K562 (cell line): ENCODE measurements around the gene SNAPC5. TPM values are rescaled to one million over a fixed set of nuclear protein-coding genes. Genes with fewer than 3 reads are reported as not detected.

ENCODE experiments used
- ATAC-seq: fragments of 200-7000 bp; cut with Tn5 transposase; 3 replicates; pipeline ENCODE4 v1.9.1; 2020; ENCODE audit warnings: moderate library complexity
- BruUV-seq: library from RNA; stranded (reverse); fragments of 400-500 nt; replicated peaks from 2 replicates; lab custom pipeline; 2021; lab: Mats Ljungman, UMichigan
- CTCF ChIA-PET: fragments of 300-600 bp; formaldehyde crosslinking; extraction: SDS; loops from one replicate; lab custom pipeline; 2021; ENCODE audit warnings: low intra/inter-chr PET ratio; lab: Yijun Ruan, JAX
- POLR2A ChIA-PET: fragments of 300-600, 350-650 bp; sonication (Branson Sonifier 250); formaldehyde crosslinking; extraction: SDS; loops from one replicate; lab custom pipeline; 2021; ENCODE audit warnings: antibody characterized with exemption, inconsistent platforms; lab: Yijun Ruan, JAX
- DNase-seq, 4 experiments: peaks; one replicate each; pipeline versions ENCODE4 v3.0.0 to v3.0.0-alpha.2; 2011 to 2018; ENCODE audit warnings: low spot score in 3 of 4, mixed read lengths in 3 of 4; ENCODE audit errors: extremely low read depth in 1 of 4
- FAIRE-seq: peaks from 2 replicates; lab custom pipeline; 2011; peaks lifted over from hg19 to GRCh38; lab: Jason Lieb, UNC
- H2AFZ ChIP-seq: 2 replicates; pipeline ENCODE4 v1.6.0; 2011; ENCODE audit warnings: low read depth, low read length, control low read depth, inconsistent platforms
- H3K27ac ChIP-seq: fragments of 200-600 bp; 3 replicates; pipeline ENCODE4 v1.8.0; 2011; ENCODE audit warnings: low read depth, mild to moderate bottlenecking, control low read depth, inconsistent platforms, low read length, moderate library complexity, mixed read lengths; ENCODE audit errors: extremely low read depth
- H3K27me3 ChIP-seq, 2 experiments: fragments of 300-600 bp in 1 of 2; 2 replicates in 1 of 2; 3 replicates in 1 of 2; pipeline versions ENCODE4 v1.6.0 to v1.8.0; 2011; ENCODE audit warnings: inconsistent platforms in 2 of 2, low read length in 2 of 2, mild to moderate bottlenecking in 1 of 2, mixed read lengths in 1 of 2, moderate library complexity in 1 of 2; ENCODE audit not compliant: control insufficient read depth in 2 of 2, insufficient read depth in 2 of 2
- H3K36me3 ChIP-seq: fragments of 300-600 bp; 3 replicates; pipeline ENCODE4 v1.8.0; 2011; ENCODE audit warnings: mild to moderate bottlenecking, low read length, inconsistent platforms; ENCODE audit not compliant: control insufficient read depth, insufficient read depth
- H3K4me1 ChIP-seq, 2 experiments: fragments of 200-600 bp in 1 of 2; replicated peaks in 1 of 2; 2 replicates in 1 of 2; 3 replicates in 1 of 2; pipeline versions ENCODE4 v1.5.1 to v1.8.0; 2011; ENCODE audit warnings: inconsistent platforms in 2 of 2, low read length in 2 of 2, mild to moderate bottlenecking in 1 of 2, mixed read lengths in 1 of 2, moderate library complexity in 1 of 2; ENCODE audit not compliant: control insufficient read depth in 2 of 2, insufficient read depth in 2 of 2
- H3K4me2 ChIP-seq: 2 replicates; pipeline ENCODE4 v1.6.1; 2011; ENCODE audit warnings: low read length, control low read depth, inconsistent platforms, mixed read lengths; ENCODE audit not compliant: insufficient read depth
- H3K4me3 ChIP-seq: fragments of 200-600 bp; sonication (generic), shearing (Covaris generic); 2 replicates; pipeline ENCODE4 v1.5.1; 2016; ENCODE audit warnings: control low read depth, inconsistent platforms
- H3K79me2 ChIP-seq: fragments of 200-600 bp; 3 replicates; pipeline ENCODE4 v1.8.0; 2011; ENCODE audit warnings: low read length, inconsistent platforms; ENCODE audit not compliant: control insufficient read depth, insufficient read depth
- H3K9ac ChIP-seq, 2 experiments: 2 replicates each; pipeline versions ENCODE4 v1.6.0 to v1.6.1; 2011; ENCODE audit warnings: low read depth in 2 of 2, low read length in 2 of 2, control low read depth in 1 of 2, inconsistent platforms in 1 of 2, mild to moderate bottlenecking in 1 of 2, mixed read lengths in 1 of 2; ENCODE audit not compliant: insufficient read depth in 1 of 2
- H3K9me1 ChIP-seq: one replicate; pipeline ENCODE4 v1.6.0; 2011; ENCODE audit warnings: inconsistent platforms, mild to moderate bottlenecking, low read length, moderate library complexity; ENCODE audit not compliant: control insufficient read depth, insufficient read depth
- H3K9me3 ChIP-seq: replicated peaks from 2 replicates; pipeline ENCODE4 v1.5.1; 2011; ENCODE audit warnings: low read depth, low read length, inconsistent platforms; ENCODE audit not compliant: control insufficient read depth, insufficient read depth
- H4K20me1 ChIP-seq: replicated peaks from 2 replicates; pipeline ENCODE4 v1.6.1; 2011; ENCODE audit warnings: low read length, inconsistent platforms, mixed read lengths; ENCODE audit not compliant: control insufficient read depth, insufficient read depth
- ARID3A ChIP-seq: IDR thresholded peaks from 2 replicates; pipeline ENCODE4 v1.6.1; 2012; ENCODE audit warnings: low read depth, low read length, improper control_type of control experiment, borderline replicate concordance
- BACH1 ChIP-seq: fragments of 200-800 bp; sonication (Bioruptor generic); IDR thresholded peaks from 2 replicates; pipeline ENCODE4 v1.6.1; 2016; ENCODE audit warnings: missing genetic modification characterization, missing compliant biosample characterization
- CUX1 ChIP-seq: fragments of 200-800 bp; sonication (Bioruptor generic); IDR thresholded peaks from 2 replicates; pipeline ENCODE4 v1.6.1; 2016; ENCODE audit warnings: missing genetic modification characterization, missing compliant biosample characterization
- E2F8 ChIP-seq: fragments of 450-650 bp; IDR thresholded peaks from 2 replicates; pipeline ENCODE4 v1.7.1; 2018; ENCODE audit warnings: mild to moderate bottlenecking, low read depth; ENCODE audit not compliant: partially characterized antibody
- GTF3C2 ChIP-seq: IDR thresholded peaks from 3 replicates; pipeline ENCODE4 v1.6.1; 2011; ENCODE audit warnings: borderline replicate concordance, mild to moderate bottlenecking, moderate library complexity; ENCODE audit not compliant: insufficient read length; ENCODE audit errors: extremely low read depth
- NCOA1 ChIP-seq: fragments of 450-650 bp; IDR thresholded peaks from 2 replicates; pipeline ENCODE4 v1.6.1; 2016; ENCODE audit warnings: low read depth
- WGBS: fragments of 100-300 bp; shearing (Covaris generic); methylation state at CpG from one replicate; pipeline ENCODE4 v1.1.6; 2016; ENCODE audit warnings: low coverage, mixed read lengths; ENCODE audit not compliant: insufficient coverage; ENCODE audit errors: missing lambda C conversion rate; 5-methylcytosine and 5-hydroxymethylcytosine counted together
- in situ Hi-C: fragments of 300-500 bp; cut with MboI; formaldehyde crosslinking; loops from 4 replicates; pipeline ENCODE4 v1.15.0; 2018; ENCODE audit warnings: inconsistent platforms, mixed read lengths
- intact Hi-C: fragments of 100-400 bp; cut with micrococcal nuclease; formaldehyde crosslinking; loops from 2 replicates; pipeline ENCODE4 v1.14.2; 2022
- polyA plus RNA-seq, 8 experiments: library from polyadenylated mRNA; depleted of rRNA in 4 of 8; stranded (reverse) in 5 of 8; unstranded in 3 of 8; fragments of >200 nt; fragmentation: Nextera tagmentation in 2 of 8; fragmentation: Illumina TruSeq in 1 of 8; extraction: Ambion mirVana in 2 of 8; extraction: Trizol in 1 of 8; gene quantifications; 2 replicates each; pipeline versions ENCODE4 v1.2.1 to v1.2.3, GENCODE V29; 2011 to 2014; ENCODE audit warnings: inconsistent platforms in 1 of 8, missing spikeins in 1 of 8
- total RNA-seq, 7 experiments: library from RNA; depleted of rRNA in 6 of 7; stranded (reverse); fragments of >200 nt in 6 of 7; fragmentation: Illumina TruSeq in 2 of 7; extraction: Trizol in 2 of 7; gene quantifications; 2 replicates each; pipeline versions ENCODE4 v1.2.1 to v1.2.3, GENCODE V29; 2011 to 2021; ENCODE audit warnings: low replicate concordance in 1 of 7

SNAPC5 gene
- total and polyA plus RNA-seq, 9 of the 15 experiments (the other 6 are each of a cell fraction or from before 2014, with no cell fraction given) = 52.8 to 155 (median 96.5) TPM

- TF ChIP-seq GTF3C2 = no peak
- no peak for TF ChIP-seq E2F8
- no peak for TF ChIP-seq BACH1
Observed at GRCh38 chr15:66480267-66480666, 17.3 kb downstream of the SNAPC5 start (continued).

- BruUV-seq = no TSS peak
- Histone ChIP-seq H3K36me3 (peaks cover 12% of the 10 kb centered on the region), H3K4me1 (peaks cover 9 to 13% of the 10 kb centered on the region in 2 experiments; a peak in 3 of 5 replicates), H3K4me3 (no peak overlapping the region), H3K9ac (peak overlapping the region in 1 of 2 experiments; percentile 39; a peak in 1 of 4 replicates), H2AFZ (no peak overlapping the region), H3K27ac (no peak overlapping the region), H3K79me2 (no peaks in the 10 kb centered on the region), H3K9me3 (no peaks in the 10 kb centered on the region), H3K4me2 (no peak overlapping the region), H3K9me1 (peaks cover 3% of the 10 kb centered on the region), H4K20me1 (no peaks in the 10 kb centered on the region; the same call in 1 of the 2 replicates), H3K27me3 (no peaks in the 10 kb centered on the region)
- intact Hi-C loops = no loop called here
- TF ChIP-seq ARID3A = no peak
- no peak for TF ChIP-seq NCOA1
- TF ChIP-seq CUX1 (CRISPR knock-in tag) = no peak
- ChIA-PET POLR2A (interaction anchor here (0.6 kb wide), 1 partner anchor 52 kb away, joined by 3 read pairs; no protein-coding TSS in a partner anchor), CTCF (no interaction called here)
- in situ Hi-C loops = no loop called here
- DNase-seq (no peak), ATAC-seq (no peak), FAIRE-seq (peak; percentile 11)
- 79% methylated on average over 2 of the region's 2 CpGs for WGBS
Observed at GRCh38 chr15:66477011-66477410, 20.6 kb downstream of the SNAPC5 start.
